Measurements from ENCODE around the gene KCNQ5.

KCNQ5 gene

GRCh38 chr6:73011945-73012344, 390.1 kb downstream of the KCNQ5 start:
- Histone ChIP-seq H4K12ac (ENCODE audit: low read depth, low read length) (no peak overlapping the region), H2AFZ (ENCODE audit: insufficient read depth, low read length, poor library complexity) (no peak overlapping the region), H2BK120ac (ENCODE audit: insufficient read depth, low read length, poor library complexity) (no peak overlapping the region), H3K27me3 (ENCODE audit: insufficient read depth, low read length) (no peaks in the 10 kb centered on the region), H3K14ac (ENCODE audit: low read length) (no peak overlapping the region), H3K9me3 (ENCODE audit: insufficient read depth, low read depth, low read length) (no peaks in the 10 kb centered on the region), H3K27ac (ENCODE audit: low read depth, low read length) (no peak overlapping the region), H2BK5ac (ENCODE audit: low read depth, low read length, poor library complexity) (no peak overlapping the region), H3K4me1 (ENCODE audit: control insufficient read depth in 1 of 2, insufficient read depth in 2 of 2, low read length in 2 of 2) (no peaks in the 10 kb centered on the region), H3K4me2 (ENCODE audit: low read length) (no peak overlapping the region), H3K79me2 (ENCODE audit: control insufficient read depth, insufficient read depth, low read length, poor library complexity) (no peaks in the 10 kb centered on the region), H3K4me3 (ENCODE audit: low read depth, low read length) (no peak overlapping the region), H4K8ac (ENCODE audit: low read depth, low read length) (no peak overlapping the region), H3K4ac (ENCODE audit: low read depth, low read length) (no peak overlapping the region), H3K9ac (ENCODE audit: low read length) (no peak overlapping the region), H2BK12ac (ENCODE audit: low read length) (no peak overlapping the region), H2AK5ac (ENCODE audit: low read length) (no peak overlapping the region), H3K36me3 (ENCODE audit: control insufficient read depth in 1 of 2, insufficient read depth in 2 of 2, low read length in 2 of 2) (peaks cover 0 to 2% of the 10 kb centered on the region in 2 experiments), H3K79me1 (ENCODE audit: low read length) (no peaks in the 10 kb centered on the region), H3K18ac (ENCODE audit: low read length) (no peak overlapping the region), H3K23ac (ENCODE audit: low read length) (no peak overlapping the region), H4K91ac (ENCODE audit: low read depth, low read length) (no peak overlapping the region)
- no CpG with 5 or more reads among the region's 3 CpGs for WGBS (ENCODE audit: extremely low coverage, insufficient coverage, insufficient read length)
- no peak for DNase-seq

GRCh38 chr6:73017476-73017875, 395.6 kb downstream of the KCNQ5 start:
- no peak overlapping the region for H3K23ac ChIP-seq (ENCODE audit: low read length)
- H3K14ac ChIP-seq (ENCODE audit: low read length), result no peak overlapping the region
- no peak overlapping the region for H2AFZ ChIP-seq (ENCODE audit: insufficient read depth, low read length, poor library complexity)
- no peak overlapping the region for H4K91ac ChIP-seq (ENCODE audit: low read depth, low read length)
- H2BK5ac ChIP-seq (ENCODE audit: low read depth, low read length, poor library complexity), result peak overlapping the region; percentile 78
- H4K12ac ChIP-seq (ENCODE audit: low read depth, low read length), result no peak overlapping the region
- no peaks in the 10 kb centered on the region for H3K79me2 ChIP-seq (ENCODE audit: control insufficient read depth, insufficient read depth, low read length, poor library complexity)
- H3K4me3 ChIP-seq (ENCODE audit: low read depth, low read length), result no peak overlapping the region
- peak overlapping the region; percentile 73 for H2BK120ac ChIP-seq (ENCODE audit: insufficient read depth, low read length, poor library complexity)
- peaks cover 2 to 4% of the 10 kb centered on the region in 2 experiments for H3K4me1 ChIP-seq (ENCODE audit: control insufficient read depth in 1 of 2, insufficient read depth in 2 of 2, low read length in 2 of 2)
- H3K18ac ChIP-seq (ENCODE audit: low read length), result no peak overlapping the region
- H3K9me3 ChIP-seq (ENCODE audit: insufficient read depth, low read depth, low read length), result no peaks in the 10 kb centered on the region
- no peaks in the 10 kb centered on the region for H3K79me1 ChIP-seq (ENCODE audit: low read length)
- no peak for DNase-seq
- H4K8ac ChIP-seq (ENCODE audit: low read depth, low read length), result no peak overlapping the region
- no peak overlapping the region for H2BK12ac ChIP-seq (ENCODE audit: low read length)
- H3K4me2 ChIP-seq (ENCODE audit: low read length), result no peak overlapping the region
- no peaks in the 10 kb centered on the region for H3K27me3 ChIP-seq (ENCODE audit: insufficient read depth, low read length)
- H3K4ac ChIP-seq (ENCODE audit: low read depth, low read length), result no peak overlapping the region
- H3K9ac ChIP-seq (ENCODE audit: low read length), result no peak overlapping the region
- H2AK5ac ChIP-seq (ENCODE audit: low read length), result no peak overlapping the region
- no peaks in the 10 kb centered on the region for H3K36me3 ChIP-seq (ENCODE audit: control insufficient read depth in 1 of 2, insufficient read depth in 2 of 2, low read length in 2 of 2)
- WGBS (ENCODE audit: extremely low coverage, insufficient coverage, insufficient read length), result no CpG with 5 or more reads among the region's 2 CpGs
- peak overlapping the region; percentile 57 for H3K27ac ChIP-seq (ENCODE audit: low read depth, low read length)

DNA sequence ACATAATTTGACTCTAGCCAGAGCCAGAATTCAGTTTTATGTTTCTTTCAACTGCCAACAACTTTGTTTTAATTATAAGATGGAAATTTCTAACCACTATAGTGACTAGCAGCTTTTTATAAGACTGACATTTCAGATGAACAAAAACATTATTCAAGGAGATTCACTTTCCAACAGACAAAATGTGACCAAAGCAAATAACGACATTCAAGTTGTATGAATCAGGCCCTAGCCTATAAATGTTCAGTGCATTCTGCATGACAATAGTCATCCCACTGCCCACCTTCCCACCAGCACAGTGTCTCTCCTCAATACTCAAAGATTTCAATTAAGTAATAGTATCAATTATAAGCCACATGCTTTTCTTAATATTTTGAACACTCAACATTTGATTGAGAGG, 402.7 kb downstream of the KCNQ5 start:
- no CpG with 5 or more reads among the region's 1 CpG for WGBS (ENCODE audit: extremely low coverage, insufficient coverage, insufficient read length)
- Histone ChIP-seq H2AFZ (ENCODE audit: insufficient read depth, low read length, poor library complexity) (no peak overlapping the region), H3K4me3 (ENCODE audit: low read depth, low read length) (no peak overlapping the region), H4K12ac (ENCODE audit: low read depth, low read length) (no peak overlapping the region), H3K9ac (ENCODE audit: low read length) (no peak overlapping the region), H3K4ac (ENCODE audit: low read depth, low read length) (no peak overlapping the region), H2BK12ac (ENCODE audit: low read length) (no peak overlapping the region), H3K9me3 (ENCODE audit: insufficient read depth, low read depth, low read length) (no peaks in the 10 kb centered on the region), H3K18ac (ENCODE audit: low read length) (no peak overlapping the region), H3K4me1 (ENCODE audit: control insufficient read depth in 1 of 2, insufficient read depth in 2 of 2, low read length in 2 of 2) (peaks cover 0 to 4% of the 10 kb centered on the region in 2 experiments), H3K27ac (ENCODE audit: low read depth, low read length) (no peak overlapping the region), H2AK5ac (ENCODE audit: low read length) (no peak overlapping the region), H3K23ac (ENCODE audit: low read length) (no peak overlapping the region), H4K91ac (ENCODE audit: low read depth, low read length) (no peak overlapping the region), H3K27me3 (ENCODE audit: insufficient read depth, low read length) (no peaks in the 10 kb centered on the region), H2BK5ac (ENCODE audit: low read depth, low read length, poor library complexity) (no peak overlapping the region), H3K79me2 (ENCODE audit: control insufficient read depth, insufficient read depth, low read length, poor library complexity) (no peaks in the 10 kb centered on the region), H2BK120ac (ENCODE audit: insufficient read depth, low read length, poor library complexity) (no peak overlapping the region), H3K79me1 (ENCODE audit: low read length) (no peaks in the 10 kb centered on the region), H4K8ac (ENCODE audit: low read depth, low read length) (no peak overlapping the region), H3K14ac (ENCODE audit: low read length) (no peak overlapping the region), H3K36me3 (ENCODE audit: control insufficient read depth in 1 of 2, insufficient read depth in 2 of 2, low read length in 2 of 2) (no peaks in the 10 kb centered on the region), H3K4me2 (ENCODE audit: low read length) (no peak overlapping the region)
- no peak for DNase-seq

- Histone ChIP-seq H2AFZ (ENCODE audit: insufficient read depth, low read length, poor library complexity) (no peak overlapping the region), H3K36me3 (ENCODE audit: control insufficient read depth in 1 of 2, insufficient read depth in 2 of 2, low read length in 2 of 2) (no peaks in the 10 kb centered on the region), H3K4me2 (ENCODE audit: low read length) (no peak overlapping the region), H4K12ac (ENCODE audit: low read depth, low read length) (no peak overlapping the region), H3K79me2 (ENCODE audit: control insufficient read depth, insufficient read depth, low read length, poor library complexity) (no peaks in the 10 kb centered on the region), H3K4ac (ENCODE audit: low read depth, low read length) (no peak overlapping the region), H4K91ac (ENCODE audit: low read depth, low read length) (no peak overlapping the region), H3K9me3 (ENCODE audit: insufficient read depth, low read depth, low read length) (no peaks in the 10 kb centered on the region), H3K9ac (ENCODE audit: low read length) (no peak overlapping the region), H4K8ac (ENCODE audit: low read depth, low read length) (no peak overlapping the region), H3K27ac (ENCODE audit: low read depth, low read length) (no peak overlapping the region), H3K14ac (ENCODE audit: low read length) (no peak overlapping the region), H2BK120ac (ENCODE audit: insufficient read depth, low read length, poor library complexity) (no peak overlapping the region), H3K23ac (ENCODE audit: low read length) (no peak overlapping the region), H3K18ac (ENCODE audit: low read length) (no peak overlapping the region), H3K4me1 (ENCODE audit: control insufficient read depth in 1 of 2, insufficient read depth in 2 of 2, low read length in 2 of 2) (peaks cover 0 to 4% of the 10 kb centered on the region in 2 experiments), H3K79me1 (ENCODE audit: low read length) (no peaks in the 10 kb centered on the region), H2AK5ac (ENCODE audit: low read length) (no peak overlapping the region), H3K27me3 (ENCODE audit: insufficient read depth, low read length) (no peaks in the 10 kb centered on the region), H2BK5ac (ENCODE audit: low read depth, low read length, poor library complexity) (no peak overlapping the region), H3K4me3 (ENCODE audit: low read depth, low read length) (no peak overlapping the region), H2BK12ac (ENCODE audit: low read length) (no peak overlapping the region)
- DNase-seq, result no peak
Observed at GRCh38 chr6:73027691-73028090, 405.8 kb downstream of the KCNQ5 start.
